ENCODE measurements around the gene KRT16.

GRCh38 chr17:41602524-41602923 is 10.0 kb downstream of the KRT16 start:
- TF ChIP-seq CTCF (IDR thresholded peaks at IDR 0.05; ENCODE audit: borderline replicate concordance, extremely low read depth, low read length, poor library complexity, severe bottlenecking) (no peak), EZH2 (IDR thresholded peaks at IDR 0.05; ENCODE audit: borderline replicate concordance, low read depth, low read length, severe bottlenecking) (no peak)
